ES-I3 (cell line): ENCODE measurements around the gene NEK1.
A peak's percentile ranks its signal among the peaks of the same experiment; 100 is the strongest.
"Not testable (repeated sequence)": the region's sequence is repeated elsewhere in the genome, so short reads cannot be mapped to it uniquely, and the experiment has no call there.

Source experiments
- H3K36me3 ChIP-seq: 2 replicates; pipeline ENCODE4 v1.6.1; 2013; ENCODE audit warnings: mild to moderate bottlenecking, low read length, control low read depth, moderate library complexity; ENCODE audit not compliant: insufficient read depth
- H3K4me1 ChIP-seq: 2 replicates; pipeline ENCODE4 v1.6.1; 2013; ENCODE audit warnings: mild to moderate bottlenecking, control low read depth, low read length; ENCODE audit not compliant: insufficient read depth
- H3K9ac ChIP-seq: 2 replicates; pipeline ENCODE4 v1.6.1; 2013; ENCODE audit warnings: low read depth, mild to moderate bottlenecking, low read length, moderate library complexity
- H3K9me3 ChIP-seq: 2 replicates; pipeline ENCODE4 v1.6.1; 2013; ENCODE audit warnings: mild to moderate bottlenecking, low read length, moderate library complexity; ENCODE audit not compliant: control insufficient read depth, insufficient read depth

NEK1 gene

DNA sequence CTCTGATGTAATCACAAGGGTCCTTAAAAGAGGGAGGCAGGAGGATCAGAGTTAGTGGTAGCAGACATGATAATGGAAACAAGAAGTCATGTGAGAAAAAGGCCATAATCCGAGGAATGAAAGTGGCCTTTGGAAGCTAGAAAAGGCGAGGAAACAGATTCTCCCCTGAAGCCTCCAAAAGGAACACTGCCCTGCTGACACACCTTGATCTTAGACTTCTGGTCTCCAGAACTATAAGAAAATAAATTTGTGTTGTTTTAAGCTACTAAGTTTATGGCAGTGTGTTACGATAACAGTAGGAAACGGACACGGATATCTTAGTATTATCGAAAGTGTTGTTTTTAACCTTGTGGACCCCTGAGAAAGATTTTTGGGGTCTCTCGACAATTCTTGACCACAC is 32.4 kb upstream of the NEK1 start:
- Histone ChIP-seq H3K9me3 (no peaks in the 10 kb centered on the region), H3K4me1 (no peaks in the 10 kb centered on the region), H3K9ac (no peak overlapping the region), H3K36me3 (no peaks in the 10 kb centered on the region; the same call in 1 of the 2 replicates)

DNA sequence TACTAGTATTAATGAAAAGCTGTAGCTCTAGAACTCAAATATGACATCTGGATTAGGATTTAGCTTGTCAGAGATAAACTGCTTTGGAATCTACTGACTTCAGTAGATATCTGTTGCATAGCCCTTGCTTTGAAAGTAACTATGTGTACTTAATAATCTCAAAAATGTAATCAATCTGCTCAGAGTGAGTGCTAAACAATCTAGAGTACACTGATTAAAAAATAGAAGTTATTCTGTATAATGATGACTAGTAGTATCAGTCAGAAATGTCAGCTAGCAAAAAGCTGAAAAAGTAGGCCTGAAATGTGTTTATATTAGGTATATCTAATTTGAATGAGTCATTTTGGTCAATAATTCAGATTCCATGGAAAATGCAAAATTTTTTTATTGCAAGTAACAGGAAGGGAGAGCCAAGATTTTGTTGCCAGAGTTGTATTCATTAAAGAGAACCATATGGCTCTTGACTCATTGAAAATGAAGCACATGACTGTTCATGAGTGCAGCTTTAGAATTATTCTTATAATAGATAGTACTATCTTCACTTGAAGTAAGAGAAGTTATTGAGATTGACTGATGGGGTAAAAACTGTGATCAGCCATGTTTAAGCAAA is 28.0 kb upstream of the NEK1 start:
- Histone ChIP-seq H3K4me1 (no peaks in the 10 kb centered on the region), H3K9ac (no peak overlapping the region), H3K36me3 (peaks cover 2% of the 10 kb centered on the region; the same call in 1 of the 2 replicates), H3K9me3 (no peaks in the 10 kb centered on the region)

DNA sequence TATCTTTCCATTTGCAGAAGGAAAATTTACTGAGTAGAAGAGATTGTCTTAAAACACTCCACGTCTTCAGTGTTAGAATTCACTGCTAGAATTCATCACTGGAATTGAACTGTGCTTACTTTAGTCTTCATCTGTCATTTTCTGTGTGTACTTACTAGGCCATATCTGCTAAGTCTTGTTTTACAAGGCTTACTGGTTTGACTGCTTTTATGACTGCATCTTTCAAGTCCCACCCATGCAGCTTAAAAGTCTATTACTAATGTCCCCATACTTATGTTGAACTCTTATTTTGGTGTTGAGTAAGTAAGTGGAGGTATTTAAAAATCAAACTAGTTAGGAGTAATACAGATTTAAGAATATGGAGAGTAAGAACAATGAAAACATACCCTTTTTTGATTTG is 22.6 kb upstream of the NEK1 start:
- Histone ChIP-seq H3K9me3 (no peaks in the 10 kb centered on the region), H3K36me3 (0 out of 2 replicates have a peak, but pooled peaks cover 2% of the 10 kb centered on the region), H3K9ac (no peak overlapping the region), H3K4me1 (no peaks in the 10 kb centered on the region)

DNA sequence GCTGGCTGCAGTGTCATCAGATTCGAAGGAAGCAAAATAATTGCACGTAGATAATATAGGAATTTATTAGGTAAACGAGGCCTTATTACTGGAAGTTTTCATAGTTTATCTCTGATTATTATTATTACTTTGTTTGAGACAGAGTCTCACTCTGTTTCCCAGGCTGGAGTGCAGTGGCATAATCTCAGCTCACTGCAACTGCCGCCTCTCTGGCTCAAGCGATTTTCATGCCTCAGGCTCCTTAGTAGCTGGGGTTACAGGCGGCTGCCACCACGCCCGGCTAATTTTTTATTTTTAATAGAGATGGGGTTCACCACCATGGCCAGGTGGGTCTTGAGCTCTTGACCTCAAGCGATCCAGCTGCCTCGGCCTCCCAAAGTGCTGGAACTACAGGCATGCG is 20.5 kb upstream of the NEK1 start:
- no peak overlapping the region for H3K9ac ChIP-seq
- no peaks in the 10 kb centered on the region for H3K4me1 ChIP-seq
- H3K9me3 ChIP-seq, result no peaks in the 10 kb centered on the region
- H3K36me3 ChIP-seq, result 0 out of 2 replicates have a peak, but pooled peaks cover 2% of the 10 kb centered on the region

DNA sequence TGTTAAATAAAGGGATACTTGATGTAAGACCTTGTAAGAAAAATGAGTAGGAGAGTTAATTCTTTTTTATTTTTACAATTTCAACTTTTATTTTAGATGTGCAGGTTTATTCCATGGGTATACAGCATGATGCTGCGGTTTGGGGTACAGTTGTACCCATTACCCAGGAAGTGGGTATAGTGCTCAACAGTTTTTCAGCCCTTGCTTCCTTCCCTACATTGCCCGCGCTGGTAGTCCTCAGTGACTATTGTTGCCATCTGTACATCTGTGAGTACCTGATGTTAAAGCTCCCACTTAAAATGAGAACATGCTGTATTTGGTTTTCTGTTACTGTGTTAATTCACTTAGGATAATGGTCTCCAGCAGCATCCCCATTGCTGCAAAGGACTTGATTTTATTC is 17.7 kb upstream of the NEK1 start:
- no peaks in the 10 kb centered on the region for H3K4me1 ChIP-seq
- no peaks in the 10 kb centered on the region for H3K36me3 ChIP-seq
- H3K9ac ChIP-seq, result no peak overlapping the region
- H3K9me3 ChIP-seq, result no peaks in the 10 kb centered on the region

DNA sequence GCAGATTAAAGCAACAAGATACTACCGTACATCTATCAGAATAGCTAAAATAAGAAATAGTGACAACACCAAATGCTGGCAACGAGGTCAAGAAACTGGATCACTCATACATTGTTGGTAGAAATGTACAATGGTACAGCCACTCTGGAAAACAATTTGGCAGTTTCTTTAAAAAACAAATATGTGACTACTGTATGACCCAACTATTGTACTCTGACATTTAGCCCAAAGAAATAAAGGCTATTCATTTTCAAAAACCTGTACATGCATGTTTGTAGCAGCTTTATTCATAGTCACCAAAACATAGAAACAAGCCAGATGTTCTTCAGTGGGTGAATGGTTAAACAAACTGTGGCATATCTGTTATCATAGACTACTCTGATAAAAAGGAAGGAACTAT is 16.2 kb upstream of the NEK1 start:
- H3K9me3 ChIP-seq, result no peaks in the 10 kb centered on the region
- H3K36me3 ChIP-seq, result no peaks in the 10 kb centered on the region
- H3K4me1 ChIP-seq, result no peaks in the 10 kb centered on the region
- H3K9ac ChIP-seq, result no peak overlapping the region

DNA sequence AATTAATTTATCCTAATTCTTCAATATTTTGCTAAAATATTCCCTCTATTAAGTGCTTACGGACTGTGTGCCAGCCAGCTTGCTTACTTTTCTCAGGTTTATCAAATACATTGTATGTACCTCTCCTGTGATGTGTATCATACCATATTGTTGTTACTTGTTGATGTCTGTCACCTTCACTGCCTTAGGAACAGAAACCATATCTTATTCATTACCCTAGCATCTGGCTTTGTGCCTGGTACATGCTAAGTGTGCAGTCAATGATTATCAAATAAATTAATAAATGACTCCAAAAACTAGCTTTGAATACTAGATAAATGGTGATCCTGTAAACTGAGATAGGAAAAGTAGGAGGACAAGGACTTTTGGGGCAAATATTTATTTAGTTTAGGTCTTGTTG is 14.9 kb upstream of the NEK1 start:
- H3K4me1 ChIP-seq, result peaks cover 3% of the 10 kb centered on the region; the same call in 1 of the 2 replicates
- H3K36me3 ChIP-seq, result no peaks in the 10 kb centered on the region
- H3K9me3 ChIP-seq, result no peaks in the 10 kb centered on the region
- H3K9ac ChIP-seq, result no peak overlapping the region

DNA sequence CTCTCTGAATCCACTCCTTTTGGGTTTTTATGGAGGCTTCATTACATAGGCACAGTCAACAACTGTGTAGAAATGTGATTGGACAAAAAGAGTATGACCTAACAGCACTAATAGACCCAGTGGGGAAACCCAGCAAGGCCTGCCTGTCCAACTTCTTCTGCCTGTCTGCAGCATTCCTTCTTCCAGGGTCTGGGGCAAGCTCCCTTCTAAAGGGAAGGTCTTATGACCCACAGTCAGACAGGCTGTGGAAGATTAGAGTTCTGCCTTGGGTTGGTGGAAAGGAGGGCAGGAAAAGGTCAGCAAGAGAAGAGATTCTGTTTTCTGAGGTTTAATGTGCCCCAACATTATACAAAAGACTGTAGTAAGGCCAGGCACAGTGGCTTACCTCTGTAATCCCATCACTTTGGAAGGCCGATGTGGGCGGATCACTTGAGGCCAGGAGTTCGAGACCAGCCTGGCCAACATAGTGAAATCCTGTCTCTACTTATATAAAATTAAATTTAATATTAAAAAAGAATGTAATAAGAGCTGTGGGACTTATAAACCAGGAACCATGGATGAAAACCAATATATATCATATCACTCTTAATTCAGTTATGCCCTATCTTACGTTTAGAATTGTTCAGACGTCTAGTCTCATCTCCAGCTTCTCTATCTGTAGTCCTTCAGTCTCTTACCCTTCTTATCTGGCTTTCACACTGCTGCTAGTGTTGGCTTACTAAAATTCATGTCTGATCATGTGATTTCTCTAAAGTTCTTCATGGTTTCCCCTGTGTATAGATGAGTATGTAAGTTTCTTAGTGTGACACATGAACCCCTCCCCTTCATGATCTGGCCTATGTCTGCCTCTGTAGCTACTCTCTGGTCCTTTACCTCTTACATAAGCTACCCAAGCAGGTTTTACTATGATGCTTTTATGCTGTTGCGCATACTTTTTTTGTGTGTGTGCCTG is 14.2 kb upstream of the NEK1 start:
- peaks cover 6% of the 10 kb centered on the region; the same call in 1 of the 2 replicates for H3K4me1 ChIP-seq
- no peak overlapping the region for H3K9ac ChIP-seq
- no peaks in the 10 kb centered on the region for H3K9me3 ChIP-seq

DNA sequence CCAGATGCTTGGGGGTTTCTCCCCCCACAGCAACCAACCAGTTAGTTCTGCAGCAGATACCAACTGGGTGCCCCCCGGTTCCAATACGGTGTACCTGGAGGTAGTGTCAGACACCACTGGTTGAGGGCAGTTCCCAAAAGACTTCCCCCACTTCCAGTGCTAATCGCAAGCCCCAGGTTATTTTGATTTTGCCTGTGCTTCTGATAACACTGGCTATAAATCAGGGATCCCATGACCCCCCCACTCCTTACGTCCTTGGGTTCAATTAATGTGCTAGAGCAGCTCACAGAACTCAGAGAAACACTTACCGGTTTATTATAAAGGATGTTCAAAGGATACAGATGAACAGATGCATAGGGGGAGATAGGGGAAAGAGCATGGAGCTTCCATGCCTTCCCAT is 13.5 kb upstream of the NEK1 start:
- no peaks in the 10 kb centered on the region for H3K36me3 ChIP-seq
- H3K9me3 ChIP-seq, result no peaks in the 10 kb centered on the region
- H3K4me1 ChIP-seq, result peaks cover 6% of the 10 kb centered on the region; the same call in 1 of the 2 replicates
- H3K9ac ChIP-seq, result no peak overlapping the region

More for the DNA sequence above, 14.2 kb upstream of the NEK1 start:
- no peaks in the 10 kb centered on the region for H3K36me3 ChIP-seq

DNA sequence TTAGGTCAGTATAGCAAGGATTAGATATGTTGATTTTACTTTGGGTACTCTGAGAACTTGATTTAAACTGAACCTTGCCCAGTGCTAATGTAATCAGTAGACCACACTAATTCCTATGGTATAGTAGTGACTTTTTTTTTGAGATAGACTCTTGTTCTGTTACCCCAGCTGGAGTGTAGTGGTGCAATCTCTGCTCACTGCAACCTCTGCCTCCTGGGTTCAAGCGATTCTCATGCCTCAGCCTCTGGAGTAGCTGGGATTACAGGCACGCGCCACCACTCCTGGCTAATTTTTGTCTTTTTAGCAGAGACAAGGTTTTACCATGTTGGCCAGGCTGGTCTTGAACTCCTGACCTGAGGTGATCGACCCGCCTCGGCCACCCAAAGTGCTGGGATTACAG is 11.6 kb upstream of the NEK1 start:
- H3K9me3 ChIP-seq, H3K36me3 ChIP-seq, H3K4me1 ChIP-seq, H3K9ac ChIP-seq: not testable (repeated sequence)

DNA sequence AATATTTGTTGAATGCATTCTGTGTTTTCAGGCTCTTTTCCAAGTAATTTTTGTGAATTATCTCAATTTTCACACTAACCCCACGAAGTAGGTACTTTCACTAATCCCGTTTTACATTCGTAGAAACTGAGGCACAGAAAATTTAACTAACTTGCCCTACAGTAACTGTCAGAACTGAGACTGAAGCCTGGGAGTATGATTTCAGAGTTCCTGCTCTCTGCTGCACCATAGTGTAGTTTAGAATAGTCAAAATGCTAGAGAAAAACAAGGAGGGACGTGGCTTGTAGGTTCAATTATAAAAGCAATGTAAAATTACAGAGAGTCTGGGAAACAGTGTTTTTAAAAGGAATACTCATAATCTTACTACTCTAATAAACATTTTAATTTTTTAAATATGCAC is 10.2 kb upstream of the NEK1 start:
- H3K4me1 ChIP-seq, result peaks cover 6% of the 10 kb centered on the region; the same call in 1 of the 2 replicates
- H3K36me3 ChIP-seq, result no peaks in the 10 kb centered on the region
- H3K9ac ChIP-seq, result no peak overlapping the region
- no peaks in the 10 kb centered on the region for H3K9me3 ChIP-seq

DNA sequence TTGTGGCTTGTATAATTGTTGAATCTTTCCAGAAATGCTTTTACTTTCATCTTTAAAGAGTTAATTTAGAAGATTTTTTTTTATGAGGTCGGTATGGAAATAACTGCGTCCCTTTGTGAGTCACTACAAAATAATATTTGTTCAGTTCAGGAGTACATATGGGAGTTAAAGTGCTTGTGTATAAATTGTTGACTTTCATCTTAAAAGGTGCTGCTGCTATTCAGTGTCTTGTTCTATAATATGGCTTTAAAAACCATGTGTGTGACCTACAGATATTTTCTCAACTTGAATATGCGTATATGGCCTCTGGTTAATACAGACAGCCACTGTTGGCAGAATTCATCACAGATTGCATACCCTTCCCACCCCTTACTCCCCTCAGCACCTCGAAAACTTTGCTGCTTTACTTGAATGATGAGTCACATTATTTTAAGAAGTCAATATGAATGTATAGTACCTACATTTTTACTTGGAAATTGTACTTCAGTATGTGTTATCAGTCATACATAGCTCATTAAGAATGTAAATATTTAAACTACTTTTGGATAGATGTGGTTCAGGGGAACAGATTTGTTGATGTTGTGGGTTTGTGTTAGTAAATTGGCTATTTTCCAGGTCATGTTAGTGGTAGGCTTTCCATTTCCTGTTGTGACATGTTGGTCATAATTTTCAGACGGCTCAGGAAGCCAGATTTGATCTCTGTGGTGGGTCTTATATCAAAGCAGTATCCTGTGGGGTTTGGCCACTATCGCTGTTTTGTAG is 9.5 kb upstream of the NEK1 start:
- Histone ChIP-seq H3K36me3 (no peaks in the 10 kb centered on the region), H3K9ac (peak overlapping the region; percentile 96), H3K9me3 (no peaks in the 10 kb centered on the region), H3K4me1 (peaks cover 6% of the 10 kb centered on the region; the same call in 1 of the 2 replicates)

DNA sequence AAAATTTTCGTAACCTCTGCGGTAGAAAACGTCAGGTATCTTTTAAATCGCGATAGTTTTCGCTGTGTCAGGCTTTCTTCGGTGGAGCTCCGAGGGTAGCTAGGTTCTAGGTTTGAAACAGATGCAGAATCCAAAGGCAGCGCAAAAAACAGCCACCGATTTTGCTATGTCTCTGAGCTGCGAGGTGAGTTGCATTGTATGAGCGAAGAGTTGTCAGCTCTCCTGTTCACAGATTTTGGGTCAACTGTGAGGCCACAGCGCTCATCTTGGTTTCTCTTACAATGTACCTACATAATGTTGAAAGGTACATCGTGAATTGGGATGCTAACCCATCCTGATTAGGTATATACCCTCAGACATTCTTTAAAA is 8.5 kb upstream of the NEK1 start:
- Histone ChIP-seq H3K9me3 (no peaks in the 10 kb centered on the region), H3K4me1 (peaks cover 6% of the 10 kb centered on the region; the same call in 1 of the 2 replicates), H3K36me3 (no peaks in the 10 kb centered on the region), H3K9ac (peak overlapping the region; percentile 96)
